ENCODE results near the gene VPS37B. TPM values are rescaled to one million over a fixed set of nuclear protein-coding genes. Genes with fewer than 3 reads are reported as not detected.

Gene VPS37B
- total RNA-seq, 2 donors from 2014 or later = 22.7 to 24.1 TPM

DNA sequence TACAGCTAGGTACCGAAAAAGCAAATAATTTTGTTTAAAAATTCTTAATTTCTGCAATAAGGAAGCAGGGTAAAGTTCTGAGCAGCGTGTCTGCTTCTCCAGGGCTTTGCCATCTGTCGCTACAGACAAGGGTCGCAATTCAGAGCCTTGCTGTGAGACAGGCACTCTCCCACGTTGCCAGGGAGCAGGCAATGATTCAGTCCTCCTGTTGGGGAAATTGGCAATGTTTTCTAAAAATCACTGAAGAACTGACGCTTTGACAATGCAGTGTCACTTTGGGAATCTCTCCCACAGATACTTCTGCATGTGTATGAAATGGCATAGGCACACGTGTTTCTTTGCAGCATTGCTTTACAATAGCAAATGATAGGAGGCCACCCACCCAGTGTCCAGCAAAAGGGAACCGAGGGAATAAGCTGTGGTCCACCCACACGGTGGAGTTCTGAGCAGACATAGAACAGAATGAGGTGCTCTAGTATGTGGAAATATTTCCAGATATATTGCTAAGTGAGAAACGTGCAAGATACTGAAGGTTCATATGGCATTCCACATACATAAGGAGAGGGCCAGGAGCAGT is 76.6 kb downstream of the VPS37B start:
- H3K36me3 Mint-ChIP-seq (ENCODE audit: low read depth) = no peaks in the 10 kb centered on the region
- H3K4me3 Mint-ChIP-seq = no peak overlapping the region
- 78 to 88% methylated on average over 9 to 10 of the region's 10 CpGs for WGBS, 2 experiments (ENCODE audit: insufficient coverage in 1 of 2, insufficient read length in 1 of 2)
- peak overlapping the region; percentile 11 for H3K27ac ChIP-seq (ENCODE audit: low read depth, low read length)
- H3K27me3 ChIP-seq (ENCODE audit: control insufficient read depth, insufficient read depth, low read length, poor library complexity, severe bottlenecking) = no peaks in the 10 kb centered on the region
- no peaks in the 10 kb centered on the region for H3K36me3 ChIP-seq (ENCODE audit: control insufficient read depth, insufficient read depth, low read length)
- no peak overlapping the region for H3K4me3 ChIP-seq (ENCODE audit: low read length)
- TF ChIP-seq, protein P1, sequence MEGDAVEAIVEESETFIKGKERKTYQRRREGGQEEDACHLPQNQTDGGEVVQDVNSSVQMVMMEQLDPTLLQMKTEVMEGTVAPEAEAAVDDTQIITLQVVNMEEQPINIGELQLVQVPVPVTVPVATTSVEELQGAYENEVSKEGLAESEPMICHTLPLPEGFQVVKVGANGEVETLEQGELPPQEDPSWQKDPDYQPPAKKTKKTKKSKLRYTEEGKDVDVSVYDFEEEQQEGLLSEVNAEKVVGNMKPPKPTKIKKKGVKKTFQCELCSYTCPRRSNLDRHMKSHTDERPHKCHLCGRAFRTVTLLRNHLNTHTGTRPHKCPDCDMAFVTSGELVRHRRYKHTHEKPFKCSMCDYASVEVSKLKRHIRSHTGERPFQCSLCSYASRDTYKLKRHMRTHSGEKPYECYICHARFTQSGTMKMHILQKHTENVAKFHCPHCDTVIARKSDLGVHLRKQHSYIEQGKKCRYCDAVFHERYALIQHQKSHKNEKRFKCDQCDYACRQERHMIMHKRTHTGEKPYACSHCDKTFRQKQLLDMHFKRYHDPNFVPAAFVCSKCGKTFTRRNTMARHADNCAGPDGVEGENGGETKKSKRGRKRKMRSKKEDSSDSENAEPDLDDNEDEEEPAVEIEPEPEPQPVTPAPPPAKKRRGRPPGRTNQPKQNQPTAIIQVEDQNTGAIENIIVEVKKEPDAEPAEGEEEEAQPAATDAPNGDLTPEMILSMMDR (conservative IDR thresholded peaks at IDR 0.05) = no peak
- H3K27ac Mint-ChIP-seq = no peak overlapping the region
- no peaks in the 10 kb centered on the region for H3K9me3 Mint-ChIP-seq
- H3K9ac ChIP-seq (ENCODE audit: extremely low read depth, low read length, poor library complexity, severe bottlenecking) = no peak overlapping the region
- no peaks in the 10 kb centered on the region for H3K27me3 Mint-ChIP-seq (ENCODE audit: insufficient read depth)
- H3K4me1 Mint-ChIP-seq = no peaks in the 10 kb centered on the region
- no peaks in the 10 kb centered on the region for H3K4me1 ChIP-seq (ENCODE audit: control insufficient read depth, insufficient read depth, low read length)
- no peak for DNase-seq
- H3K9me3 ChIP-seq (ENCODE audit: control insufficient read depth, low read length) = no peaks in the 10 kb centered on the region

Other genes with a start within 250 kb of the VPS37B start
- gene HCAR2, start 192.8 kb downstream of the VPS37B start, total RNA-seq = not detected
- gene HCAR3, start 179.3 kb downstream of the VPS37B start, total RNA-seq = not detected
- gene HCAR1, start 165.3 kb downstream of the VPS37B start, total RNA-seq = under 1 TPM in 1 of 2 donors, not detected in 1; 0.04 TPM
- gene DENR, start 143.3 kb downstream of the VPS37B start, total RNA-seq = 10 to 100 TPM; 85.8 to 86.1 TPM
- 1 to 10 TPM; 1.3 to 1.6 TPM for gene CCDC62, start 121.6 kb downstream of the VPS37B start, total RNA-seq
- 10 to 100 TPM; 24.5 to 24.9 TPM for gene HIP1R, start 60.7 kb downstream of the VPS37B start, total RNA-seq
- 1 to 10 TPM; 5.4 to 6.0 TPM for gene ABCB9, start 70.3 kb upstream of the VPS37B start, total RNA-seq
- gene OGFOD2, start 79.1 kb upstream of the VPS37B start, total RNA-seq = 10 to 100 TPM; 17.5 to 19.9 TPM
- 100 to 1,000 TPM; 136 to 149 TPM for gene ARL6IP4, start 84.6 kb upstream of the VPS37B start, total RNA-seq